B cell (primary cell): ENCODE data around the gene CDK8.

Experiments
- EZH2 ChIP-seq: IDR thresholded peaks from 2 replicates; pipeline ENCODE4 v1.6.1; 2012; ENCODE audit warnings: borderline replicate concordance, low read depth, mild to moderate bottlenecking, moderate library complexity, low read length; ENCODE audit not compliant: insufficient read depth, poor library complexity, severe bottlenecking
- TF ChIP-seq, protein P1 (sequence below): fragments of 200-600 bp; IDR thresholded peaks from one replicate; pipeline ENCODE4 v1.8.0; 2022; ENCODE audit warnings: antibody characterized with exemption, mild to moderate bottlenecking

DNA sequence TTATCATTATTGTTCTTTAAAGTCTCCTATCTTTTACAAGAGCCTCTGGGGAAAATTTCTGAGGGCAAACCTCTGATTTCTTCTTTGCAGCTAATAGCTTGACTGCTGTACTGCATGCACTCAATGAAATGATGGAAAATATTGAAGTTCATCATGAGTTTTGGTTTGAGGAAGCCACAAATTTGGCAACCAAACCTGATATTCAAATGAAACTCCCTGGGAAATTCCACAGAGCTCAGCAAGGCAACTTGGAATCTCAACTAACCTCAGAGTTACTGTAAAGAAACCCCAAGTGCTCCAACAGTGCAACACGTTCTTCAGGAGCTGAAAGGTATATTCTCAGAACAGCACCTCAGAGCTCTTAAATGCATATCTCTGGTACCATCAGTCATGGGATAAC lies 17.6 kb upstream of the CDK8 start:
- TF ChIP-seq EZH2: no peak
- TF ChIP-seq, protein P1, sequence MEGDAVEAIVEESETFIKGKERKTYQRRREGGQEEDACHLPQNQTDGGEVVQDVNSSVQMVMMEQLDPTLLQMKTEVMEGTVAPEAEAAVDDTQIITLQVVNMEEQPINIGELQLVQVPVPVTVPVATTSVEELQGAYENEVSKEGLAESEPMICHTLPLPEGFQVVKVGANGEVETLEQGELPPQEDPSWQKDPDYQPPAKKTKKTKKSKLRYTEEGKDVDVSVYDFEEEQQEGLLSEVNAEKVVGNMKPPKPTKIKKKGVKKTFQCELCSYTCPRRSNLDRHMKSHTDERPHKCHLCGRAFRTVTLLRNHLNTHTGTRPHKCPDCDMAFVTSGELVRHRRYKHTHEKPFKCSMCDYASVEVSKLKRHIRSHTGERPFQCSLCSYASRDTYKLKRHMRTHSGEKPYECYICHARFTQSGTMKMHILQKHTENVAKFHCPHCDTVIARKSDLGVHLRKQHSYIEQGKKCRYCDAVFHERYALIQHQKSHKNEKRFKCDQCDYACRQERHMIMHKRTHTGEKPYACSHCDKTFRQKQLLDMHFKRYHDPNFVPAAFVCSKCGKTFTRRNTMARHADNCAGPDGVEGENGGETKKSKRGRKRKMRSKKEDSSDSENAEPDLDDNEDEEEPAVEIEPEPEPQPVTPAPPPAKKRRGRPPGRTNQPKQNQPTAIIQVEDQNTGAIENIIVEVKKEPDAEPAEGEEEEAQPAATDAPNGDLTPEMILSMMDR: no peak
